UCSD-AML1 (cell line): ENCODE results near the gene EDDM13.
"Not testable (repeated sequence)": the region's sequence is repeated elsewhere in the genome, so short reads cannot be mapped to it uniquely, and the experiment has no call there.

ENCODE experiments used
- DNase-seq: peaks from one replicate; lab custom pipeline; 2025; ENCODE audit not compliant: unreplicated experiment; lab: John Stamatoyannopoulos, UW

The EDDM13 gene

GRCh38 chr19:56272161-56272798 lies at the start of gene EDDM13:
Gene EDDM13 (plus strand): TSS chr19:56272748. CDS start chr19:56272835, 87 bp downstream.
- no peak for DNase-seq

- no peak for DNase-seq
Observed at GRCh38 chr19:56222901-56223300, 49.6 kb upstream of the EDDM13 start.

- no peak for DNase-seq
Observed at GRCh38 chr19:56223481-56223880, 49.1 kb upstream of the EDDM13 start.

- DNase-seq, result no peak
Observed at GRCh38 chr19:56245121-56245740, 27.3 kb upstream of the EDDM13 start.

GRCh38 chr19:56245764-56246163 lies 26.8 kb upstream of the EDDM13 start:
- DNase-seq, result not testable (repeated sequence)

- DNase-seq, result not testable (repeated sequence)
Observed at GRCh38 chr19:56248736-56249338, 23.7 kb upstream of the EDDM13 start.

- DNase-seq, result peak; percentile 71
Observed at GRCh38 chr19:56252699-56253422, 19.7 kb upstream of the EDDM13 start.

GRCh38 chr19:56253737-56254136 lies 18.8 kb upstream of the EDDM13 start:
- no peak for DNase-seq

- no peak for DNase-seq
Observed at GRCh38 chr19:56258272-56258671, 14.3 kb upstream of the EDDM13 start.

- no peak for DNase-seq
Observed at GRCh38 chr19:56261145-56261544, 11.4 kb upstream of the EDDM13 start.

GRCh38 chr19:56261932-56262331 lies 10.6 kb upstream of the EDDM13 start:
- DNase-seq, result not testable (repeated sequence)

GRCh38 chr19:56263319-56263718 lies 9.2 kb upstream of the EDDM13 start:
- DNase-seq, result no peak

GRCh38 chr19:56266051-56266450 lies 6.5 kb upstream of the EDDM13 start:
- DNase-seq, result no peak

GRCh38 chr19:56269348-56269747 lies 3.2 kb upstream of the EDDM13 start:
- no peak for DNase-seq

- no peak for DNase-seq
Observed at GRCh38 chr19:56270676-56271075, 1.9 kb upstream of the EDDM13 start.

GRCh38 chr19:56271151-56271550 lies 1.4 kb upstream of the EDDM13 start:
- DNase-seq, result no peak

- no peak for DNase-seq
Observed at GRCh38 chr19:56273563-56274117, 1.1 kb downstream of the EDDM13 start.

- no peak for DNase-seq
Observed at GRCh38 chr19:56282809-56283208, 10.3 kb downstream of the EDDM13 start.

- no peak for DNase-seq
Observed at GRCh38 chr19:56284746-56285145, 12.2 kb downstream of the EDDM13 start.

- DNase-seq, result no peak
Observed at GRCh38 chr19:56290104-56290503, 17.6 kb downstream of the EDDM13 start.

- DNase-seq, result no peak
Observed at GRCh38 chr19:56291867-56292266, 19.3 kb downstream of the EDDM13 start.
